ENCODE data around the gene DKKL1. TPM values are rescaled to one million over a fixed set of nuclear protein-coding genes. Genes with fewer than 3 reads are reported as not detected.

DKKL1 gene
- total RNA-seq, 1 experiment from 2014 or later = 1.0 TPM

GRCh38 chr19:49344505-49345423 lies 18.9 kb upstream of the DKKL1 start (continued):
- TF ChIP-seq EGR1 (IDR thresholded peaks at IDR 0.05; ENCODE audit: low read depth) (no peak), ZFX (IDR thresholded peaks at IDR 0.05) (no peak), CEBPB (IDR thresholded peaks at IDR 0.05; ENCODE audit: low read depth) (no peak), ELF1 (IDR thresholded peaks at IDR 0.05; ENCODE audit: borderline replicate concordance, low read depth) (no peak), YY1 (IDR thresholded peaks at IDR 0.05; ENCODE audit: extremely low read depth, insufficient replicate concordance, low read depth, low read length) (no peak), JUND (IDR thresholded peaks at IDR 0.05) (no peak), POLR2AphosphoS5 (IDR thresholded peaks at IDR 0.05; ENCODE audit: low read depth, low read length) (no peak), RAD21 (IDR thresholded peaks at IDR 0.05; ENCODE audit: low read depth) (no peak), POLR2A (IDR thresholded peaks at IDR 0.05; ENCODE audit: borderline replicate concordance, extremely low read depth, insufficient read depth, insufficient read length) (no peak), EZH2 (IDR thresholded peaks at IDR 0.05) (no peak), SRF (IDR thresholded peaks at IDR 0.05; ENCODE audit: low read depth) (no peak), MAX (IDR thresholded peaks at IDR 0.05) (no peak), ATF3 (IDR thresholded peaks at IDR 0.05) (no peak), TCF7L2 (IDR thresholded peaks at IDR 0.05; ENCODE audit: borderline replicate concordance, extremely low read depth, insufficient read depth, insufficient read length) (no peak)

DNA sequence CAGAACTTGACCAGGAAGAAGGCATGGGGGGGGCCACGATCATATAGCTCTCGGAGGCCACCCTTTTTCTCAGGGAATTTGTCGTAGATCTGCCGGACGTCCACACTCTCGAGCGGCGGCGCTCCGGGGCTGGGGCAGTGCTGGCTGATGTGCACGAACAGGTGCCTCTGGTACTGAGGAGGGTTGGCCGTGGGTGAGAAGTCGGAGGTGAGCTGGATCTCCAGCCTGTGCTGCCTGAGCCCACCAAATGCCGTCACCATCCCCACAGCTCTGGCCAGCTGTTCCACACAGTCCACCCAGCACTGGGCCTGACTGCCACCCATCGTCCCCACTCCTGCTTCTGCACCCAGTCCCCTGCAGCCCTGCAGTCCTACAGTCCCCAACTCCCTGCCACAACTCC lies 16.5 kb upstream of the DKKL1 start:
- DNase-seq (ENCODE audit: low read depth, low spot score) = no peak
- TF ChIP-seq EZH2 (IDR thresholded peaks at IDR 0.05) (no peak), JUND (IDR thresholded peaks at IDR 0.05) (no peak), POLR2A (IDR thresholded peaks at IDR 0.05; ENCODE audit: borderline replicate concordance, extremely low read depth, insufficient read depth, insufficient read length) (no peak), ZFX (IDR thresholded peaks at IDR 0.05) (no peak), ZNF274 (IDR thresholded peaks at IDR 0.05; ENCODE audit: low read depth, low read length) (no peak), FOSL1 (IDR thresholded peaks at IDR 0.05; ENCODE audit: low read depth) (no peak), CTCF (IDR thresholded peaks at IDR 0.05 in 2 of 3, conservative IDR thresholded peaks at IDR 0.05 in 1 of 3; ENCODE audit: borderline replicate concordance in 1 of 3, insufficient read depth in 1 of 3, low read depth in 2 of 3, low read length in 2 of 3) (no peak), SIN3A (IDR thresholded peaks at IDR 0.05; ENCODE audit: low read depth) (no peak), YY1 (IDR thresholded peaks at IDR 0.05; ENCODE audit: extremely low read depth, insufficient replicate concordance, low read depth, low read length) (no peak), ATF3 (IDR thresholded peaks at IDR 0.05) (no peak), ELF1 (IDR thresholded peaks at IDR 0.05; ENCODE audit: borderline replicate concordance, low read depth) (no peak)
- TF ChIP-seq, protein P1, sequence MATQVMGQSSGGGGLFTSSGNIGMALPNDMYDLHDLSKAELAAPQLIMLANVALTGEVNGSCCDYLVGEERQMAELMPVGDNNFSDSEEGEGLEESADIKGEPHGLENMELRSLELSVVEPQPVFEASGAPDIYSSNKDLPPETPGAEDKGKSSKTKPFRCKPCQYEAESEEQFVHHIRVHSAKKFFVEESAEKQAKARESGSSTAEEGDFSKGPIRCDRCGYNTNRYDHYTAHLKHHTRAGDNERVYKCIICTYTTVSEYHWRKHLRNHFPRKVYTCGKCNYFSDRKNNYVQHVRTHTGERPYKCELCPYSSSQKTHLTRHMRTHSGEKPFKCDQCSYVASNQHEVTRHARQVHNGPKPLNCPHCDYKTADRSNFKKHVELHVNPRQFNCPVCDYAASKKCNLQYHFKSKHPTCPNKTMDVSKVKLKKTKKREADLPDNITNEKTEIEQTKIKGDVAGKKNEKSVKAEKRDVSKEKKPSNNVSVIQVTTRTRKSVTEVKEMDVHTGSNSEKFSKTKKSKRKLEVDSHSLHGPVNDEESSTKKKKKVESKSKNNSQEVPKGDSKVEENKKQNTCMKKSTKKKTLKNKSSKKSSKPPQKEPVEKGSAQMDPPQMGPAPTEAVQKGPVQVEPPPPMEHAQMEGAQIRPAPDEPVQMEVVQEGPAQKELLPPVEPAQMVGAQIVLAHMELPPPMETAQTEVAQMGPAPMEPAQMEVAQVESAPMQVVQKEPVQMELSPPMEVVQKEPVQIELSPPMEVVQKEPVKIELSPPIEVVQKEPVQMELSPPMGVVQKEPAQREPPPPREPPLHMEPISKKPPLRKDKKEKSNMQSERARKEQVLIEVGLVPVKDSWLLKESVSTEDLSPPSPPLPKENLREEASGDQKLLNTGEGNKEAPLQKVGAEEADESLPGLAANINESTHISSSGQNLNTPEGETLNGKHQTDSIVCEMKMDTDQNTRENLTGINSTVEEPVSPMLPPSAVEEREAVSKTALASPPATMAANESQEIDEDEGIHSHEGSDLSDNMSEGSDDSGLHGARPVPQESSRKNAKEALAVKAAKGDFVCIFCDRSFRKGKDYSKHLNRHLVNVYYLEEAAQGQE (IDR thresholded peaks at IDR 0.05; ENCODE audit: low read depth) = no peak
- no peak overlapping the region for H3K4me3 ChIP-seq (replicated peaks in 1 of 2; ENCODE audit: low read depth in 1 of 2, low read length in 2 of 2)
- intact Hi-C loops (cut with micrococcal nuclease) = no loop called here
- CTCF ChIA-PET = no interaction called here
- no peaks in the 10 kb centered on the region for H3K9me2 ChIP-seq (ENCODE audit: insufficient read depth)
- H3K4me1 ChIP-seq (ENCODE audit: control insufficient read depth in 1 of 2, insufficient read depth in 2 of 2, low read length in 2 of 2) = no peaks in the 10 kb centered on the region
- H4K20me1 ChIP-seq (ENCODE audit: insufficient read depth) = no peaks in the 10 kb centered on the region
- H3K27me3 ChIP-seq (ENCODE audit: insufficient read depth, low read length) = no peaks in the 10 kb centered on the region
- POLR2A ChIA-PET = no interaction called here
- RAD21 ChIA-PET (ENCODE audit: low non-redundant PET in 1 of 2, low total read pairs in 2 of 2, uncharacterized antibody in 2 of 2, unreplicated experiment in 2 of 2) = no interaction called here
- no peaks in the 10 kb centered on the region for H3K9me3 ChIP-seq (ENCODE audit: control insufficient read depth in 1 of 2, insufficient read depth in 1 of 2, low read depth in 1 of 2, low read length in 2 of 2)
- no TSS peak for BruUV-seq (replicated peaks)
- H3K9ac ChIP-seq (ENCODE audit: low read length) = no peak overlapping the region
- H3K36me3 ChIP-seq (ENCODE audit: control insufficient read depth in 1 of 2, insufficient read depth in 2 of 2, low read length in 2 of 2) = peaks cover 30 to 46% of the 10 kb centered on the region in 2 experiments
- no peak overlapping the region for H3K27ac ChIP-seq (ENCODE audit: low read depth, low read length)
- H3K79me2 ChIP-seq (ENCODE audit: insufficient read depth, low read length) = no peaks in the 10 kb centered on the region
- no peak overlapping the region for H2AFZ ChIP-seq (ENCODE audit: low read depth, low read length, poor library complexity, severe bottlenecking)
- no peak overlapping the region for H3K4me2 ChIP-seq (ENCODE audit: low read length)
- ATAC-seq = no peak
